Cardiac muscle cell (in vitro differentiated cells and primary cell): ENCODE measurements around the gene MYD88. TPM values are rescaled to one million over a fixed set of nuclear protein-coding genes. Genes with fewer than 3 reads are reported as not detected.
A peak's percentile ranks its signal among the peaks of the same experiment; 100 is the strongest.

Source experiments
- DNase-seq, 2 donors: peaks; one replicate each; pipeline versions ENCODE4 v3.0.0 to v3.0.0-alpha.2; 2010 to 2017; ENCODE audit warnings: low read depth in 1 of 2, low spot score in 1 of 2
- H3K27ac ChIP-seq: fragments of 200-600 bp; sonication (generic); 2 replicates; pipeline ENCODE4 v1.5.1; 2016
- H3K27me3 ChIP-seq: fragments of 200-600 bp; sonication (generic); 2 replicates; pipeline ENCODE4 v1.6.0; 2016; ENCODE audit warnings: control low read depth
- H3K36me3 ChIP-seq: fragments of 200-600 bp; sonication (generic); 2 replicates; pipeline ENCODE4 v1.5.1; 2016; ENCODE audit warnings: control low read depth
- H3K4me1 ChIP-seq: fragments of 200-600 bp; sonication (generic); 2 replicates; pipeline ENCODE4 v1.8.1; 2017; ENCODE audit warnings: low read depth, mild to moderate bottlenecking, mixed run types
- H3K4me3 ChIP-seq: fragments of 200-600 bp; sonication (generic); 2 replicates; pipeline ENCODE4 v1.5.1; 2016; ENCODE audit warnings: mild to moderate bottlenecking
- H3K9me3 ChIP-seq: fragments of 200-600 bp; sonication (generic); 2 replicates; pipeline ENCODE4 v1.5.1; 2017; ENCODE audit warnings: low read depth, mild to moderate bottlenecking, control low read depth
- polyA plus RNA-seq: library from polyadenylated mRNA; unstranded; fragments of >200 nt; fragmentation: Nextera tagmentation; extraction: Ambion mirVana; gene quantifications from 2 replicates; pipeline ENCODE4 v1.2.1, GENCODE V29; 2016
- total RNA-seq: library from RNA; depleted of rRNA; stranded (reverse); fragments of >200 nt; gene quantifications from 2 replicates; pipeline ENCODE4 v1.2.3, GENCODE V29; 2016
- TF ChIP-seq, protein P1 (sequence below): IDR thresholded peaks from 2 replicates; pipeline ENCODE4 v1.5.1; 2012; ENCODE audit warnings: low read depth, mild to moderate bottlenecking, low read length

Gene MYD88
- total and polyA plus RNA-seq, 2 experiments from 2014 or later, result 2.5 to 7.2 TPM

DNA sequence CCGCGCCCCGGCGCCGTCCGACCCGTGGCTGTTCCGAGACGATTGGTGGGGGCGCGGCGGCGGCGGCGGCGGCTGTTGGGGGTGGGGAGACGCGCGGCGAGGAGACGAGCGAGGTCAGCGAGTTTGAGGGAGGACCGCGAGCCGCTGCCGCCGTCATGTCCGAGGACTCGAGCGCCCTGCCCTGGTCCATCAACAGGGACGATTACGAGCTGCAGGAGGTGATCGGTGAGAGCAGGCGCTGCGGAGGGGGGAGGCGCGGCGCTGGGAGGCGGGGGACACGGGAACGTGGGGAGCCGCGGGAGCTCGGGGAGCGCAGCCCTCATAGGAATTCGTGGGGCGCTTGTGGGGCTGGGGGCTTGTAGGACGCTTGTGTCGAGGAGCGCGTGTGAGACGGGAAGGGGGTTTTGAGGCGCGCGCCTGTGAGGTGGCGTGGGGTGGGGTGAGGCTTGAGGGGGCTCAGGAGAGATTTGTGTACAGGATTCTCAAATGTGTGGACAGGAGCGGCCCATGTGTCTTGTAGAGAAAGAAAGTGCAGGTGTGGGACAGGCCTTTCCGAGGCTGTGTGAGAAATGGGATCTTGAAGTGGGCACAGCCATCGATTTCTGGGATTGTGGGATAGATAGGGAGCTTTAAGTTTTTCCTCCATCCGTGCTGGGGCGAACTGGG is 27.4 kb downstream of the MYD88 start:
- Histone ChIP-seq H3K27ac (peak overlapping the region; percentile 92), H3K9me3 (no peaks in the 10 kb centered on the region), H3K27me3 (no peaks in the 10 kb centered on the region), H3K4me3 (peak overlapping the region; percentile 69), H3K4me1 (no peaks in the 10 kb centered on the region), H3K36me3 (no peaks in the 10 kb centered on the region)
- TF ChIP-seq, protein P1, sequence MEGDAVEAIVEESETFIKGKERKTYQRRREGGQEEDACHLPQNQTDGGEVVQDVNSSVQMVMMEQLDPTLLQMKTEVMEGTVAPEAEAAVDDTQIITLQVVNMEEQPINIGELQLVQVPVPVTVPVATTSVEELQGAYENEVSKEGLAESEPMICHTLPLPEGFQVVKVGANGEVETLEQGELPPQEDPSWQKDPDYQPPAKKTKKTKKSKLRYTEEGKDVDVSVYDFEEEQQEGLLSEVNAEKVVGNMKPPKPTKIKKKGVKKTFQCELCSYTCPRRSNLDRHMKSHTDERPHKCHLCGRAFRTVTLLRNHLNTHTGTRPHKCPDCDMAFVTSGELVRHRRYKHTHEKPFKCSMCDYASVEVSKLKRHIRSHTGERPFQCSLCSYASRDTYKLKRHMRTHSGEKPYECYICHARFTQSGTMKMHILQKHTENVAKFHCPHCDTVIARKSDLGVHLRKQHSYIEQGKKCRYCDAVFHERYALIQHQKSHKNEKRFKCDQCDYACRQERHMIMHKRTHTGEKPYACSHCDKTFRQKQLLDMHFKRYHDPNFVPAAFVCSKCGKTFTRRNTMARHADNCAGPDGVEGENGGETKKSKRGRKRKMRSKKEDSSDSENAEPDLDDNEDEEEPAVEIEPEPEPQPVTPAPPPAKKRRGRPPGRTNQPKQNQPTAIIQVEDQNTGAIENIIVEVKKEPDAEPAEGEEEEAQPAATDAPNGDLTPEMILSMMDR, result no peak
- DNase-seq, result no peak

DNA sequence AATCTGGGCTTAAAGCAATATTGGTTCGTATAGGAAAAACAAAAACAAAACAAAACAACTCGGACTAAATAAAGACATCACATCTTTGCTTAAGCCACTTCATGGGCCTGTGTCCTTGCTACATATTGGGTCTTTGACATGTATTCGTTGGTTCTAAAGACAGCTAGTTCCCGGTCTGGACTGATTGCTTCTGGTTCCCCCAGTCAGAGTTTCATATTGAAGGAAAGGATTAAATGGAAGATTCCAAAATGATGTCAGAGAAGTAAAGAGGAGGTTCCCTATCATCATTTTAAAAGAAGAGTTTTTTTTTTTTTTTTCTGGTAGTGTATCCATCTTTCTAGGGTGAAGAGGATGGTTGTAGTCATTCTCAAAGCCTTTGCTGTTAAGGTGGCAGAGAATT is 29.1 kb downstream of the MYD88 start:
- no peak overlapping the region for H3K27ac ChIP-seq
- DNase-seq, result no peak
- H3K36me3 ChIP-seq, result no peaks in the 10 kb centered on the region
- no peak overlapping the region for H3K4me3 ChIP-seq
- no peaks in the 10 kb centered on the region for H3K27me3 ChIP-seq
- no peaks in the 10 kb centered on the region for H3K9me3 ChIP-seq
- TF ChIP-seq, protein P1, result no peak
- no peaks in the 10 kb centered on the region for H3K4me1 ChIP-seq

DNA sequence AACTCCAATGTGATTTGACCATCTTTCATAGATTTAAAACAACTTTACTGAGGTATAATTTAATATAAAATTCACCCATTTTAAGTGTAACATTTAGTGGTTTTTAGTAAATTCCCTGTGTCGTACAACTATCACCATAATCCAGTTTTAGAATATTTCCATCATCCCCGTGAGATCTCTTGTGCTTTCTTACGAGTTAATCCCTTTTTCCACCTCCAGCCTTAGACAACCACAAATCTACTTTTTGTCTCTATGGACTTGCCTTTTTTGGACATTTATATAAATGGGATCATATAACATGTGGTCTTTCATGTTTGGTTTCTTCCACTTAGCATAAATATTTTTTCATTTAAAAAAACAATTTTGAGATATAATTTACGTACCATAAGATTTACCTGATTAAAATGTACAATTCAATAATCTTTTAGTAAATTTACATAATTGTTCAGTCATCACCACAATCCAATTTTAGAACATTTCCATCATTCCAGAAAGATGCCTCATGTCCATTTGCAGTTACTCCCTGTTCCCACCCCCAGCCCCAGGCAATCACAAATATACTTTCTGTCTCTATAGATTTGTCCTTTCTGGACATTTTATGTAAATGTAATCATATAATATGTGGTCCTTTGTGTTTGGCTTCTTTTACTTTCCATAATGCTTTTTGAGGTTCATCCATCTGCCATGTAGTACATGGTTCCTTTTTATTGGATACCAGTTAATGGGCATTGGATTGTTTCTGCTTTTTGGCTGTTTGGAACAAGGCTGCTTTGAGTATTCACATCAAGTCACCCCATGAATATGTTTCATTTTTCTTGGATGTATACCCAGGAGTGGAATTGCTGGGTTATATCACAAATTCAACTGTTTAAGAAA is 29.9 kb downstream of the MYD88 start:
- Histone ChIP-seq H3K4me3 (no peak overlapping the region), H3K9me3 (no peaks in the 10 kb centered on the region), H3K27me3 (no peaks in the 10 kb centered on the region), H3K27ac (no peak overlapping the region), H3K4me1 (no peaks in the 10 kb centered on the region), H3K36me3 (no peaks in the 10 kb centered on the region)
- TF ChIP-seq, protein P1, result no peak
- DNase-seq, result peak in 1 of 2 donors; percentile 42

DNA sequence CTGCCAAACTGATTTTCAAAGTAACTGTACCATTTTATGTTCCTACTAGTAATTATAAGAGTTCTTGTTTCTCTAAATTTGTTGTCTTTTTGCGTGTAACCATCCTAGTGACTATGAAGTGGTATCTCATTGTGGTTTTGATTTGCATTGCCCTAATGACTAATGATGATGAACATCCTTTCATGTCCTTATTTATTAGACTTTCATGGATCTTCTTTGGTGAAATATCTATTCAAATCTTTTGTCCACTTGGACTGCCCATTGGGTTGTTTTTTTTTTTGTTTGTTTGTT is 30.5 kb downstream of the MYD88 start:
- TF ChIP-seq, protein P1, result no peak

DNA sequence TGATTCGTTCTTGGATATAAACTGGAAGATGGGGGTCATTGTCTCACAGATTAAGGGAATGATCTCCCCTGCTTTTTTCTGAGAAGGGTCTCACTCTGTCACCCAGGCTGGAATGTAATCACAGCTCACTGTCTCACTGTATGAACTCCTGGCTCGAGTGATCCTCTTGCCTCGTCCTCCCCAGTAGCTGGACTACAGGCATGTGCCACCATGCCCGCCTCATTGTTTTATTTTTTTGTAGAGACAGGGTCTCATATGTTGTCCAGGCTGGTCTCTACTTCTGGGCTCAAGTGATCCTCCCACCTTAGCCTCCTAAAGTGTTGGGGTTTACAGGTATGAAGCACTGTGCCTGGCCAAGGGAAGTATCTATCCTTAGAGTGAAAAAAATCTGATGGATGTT is 32.3 kb downstream of the MYD88 start:
- no peak overlapping the region for H3K4me3 ChIP-seq
- no peaks in the 10 kb centered on the region for H3K9me3 ChIP-seq
- H3K4me1 ChIP-seq, result no peaks in the 10 kb centered on the region
- H3K36me3 ChIP-seq, result no peaks in the 10 kb centered on the region
- TF ChIP-seq, protein P1, result no peak
- no peaks in the 10 kb centered on the region for H3K27me3 ChIP-seq
- DNase-seq, result no peak
- H3K27ac ChIP-seq, result peak overlapping the region; percentile 35

More for the DNA sequence above, 30.5 kb downstream of the MYD88 start:
- no peak for DNase-seq
- Histone ChIP-seq H3K27me3 (no peaks in the 10 kb centered on the region), H3K27ac (no peak overlapping the region), H3K9me3 (no peaks in the 10 kb centered on the region), H3K4me3 (no peak overlapping the region), H3K4me1 (no peaks in the 10 kb centered on the region), H3K36me3 (no peaks in the 10 kb centered on the region)
